ENCODE results near the gene LPIN2. TPM values are rescaled to one million over a fixed set of nuclear protein-coding genes. Genes with fewer than 3 reads are reported as not detected.
"Not testable (repeated sequence)": the region's sequence is repeated elsewhere in the genome, so short reads cannot be mapped to it uniquely, and the experiment has no call there.

The LPIN2 gene
- total and polyA plus RNA-seq, 5 donors from 2014 or later: 39.3 to 61.2 (median 48.2) TPM

GRCh38 chr18:3040881-3041280, 27.9 kb upstream of the LPIN2 start:
- peaks cover 5 to 11% (median 6%) of the 10 kb centered on the region in 4 donors for H3K4me1 Mint-ChIP-seq
- ATAC-seq (ENCODE audit: low read depth in 2 of 2) (no peak), DNase-seq (no peak)
- Histone ChIP-seq H3K27ac (ENCODE audit: insufficient read depth, low read length, poor library complexity, severe bottlenecking) (no peak overlapping the region), H3K4me1 (ENCODE audit: control insufficient read depth, insufficient read depth, low read length, poor library complexity, severe bottlenecking) (peaks cover 6% of the 10 kb centered on the region), H3K27me3 (ENCODE audit: control insufficient read depth, insufficient read depth, low read length) (no peaks in the 10 kb centered on the region), H3K9me3 (ENCODE audit: control insufficient read depth in 2 of 2, low read length in 2 of 2) (no peaks in the 10 kb centered on the region), H3K36me3 (ENCODE audit: control insufficient read depth, insufficient read depth, low read length) (no peaks in the 10 kb centered on the region), H3K4me3 (ENCODE audit: low read depth, low read length) (no peak overlapping the region)
- H3K36me3 Mint-ChIP-seq: no peaks in the 10 kb centered on the region
- H3K9me3 Mint-ChIP-seq: peaks cover 0 to 2% (median 0%) of the 10 kb centered on the region in 7 donors
- peaks cover 4% of the 10 kb centered on the region for H3K27me3 Mint-ChIP-seq
- no peak overlapping the region for H3K27ac Mint-ChIP-seq
- no peak overlapping the region for H3K4me3 Mint-ChIP-seq

- Mint-ChIP-seq H3K4me3 (no peak overlapping the region), H3K27me3 (peaks cover 4% of the 10 kb centered on the region), H3K9me3 (peaks cover 0 to 2% (median 0%) of the 10 kb centered on the region in 7 donors), H3K27ac (no peak overlapping the region), H3K4me1 (peaks cover 5 to 11% (median 6%) of the 10 kb centered on the region in 4 donors), H3K36me3 (no peaks in the 10 kb centered on the region)
- no peaks in the 10 kb centered on the region for H3K36me3 ChIP-seq (ENCODE audit: control insufficient read depth, insufficient read depth, low read length)
- no peaks in the 10 kb centered on the region for H3K9me3 ChIP-seq (ENCODE audit: control insufficient read depth in 2 of 2, low read length in 2 of 2)
- no peaks in the 10 kb centered on the region for H3K27me3 ChIP-seq (ENCODE audit: control insufficient read depth, insufficient read depth, low read length)
- no peak overlapping the region for H3K4me3 ChIP-seq (ENCODE audit: low read depth, low read length)
- peaks cover 6% of the 10 kb centered on the region for H3K4me1 ChIP-seq (ENCODE audit: control insufficient read depth, insufficient read depth, low read length, poor library complexity, severe bottlenecking)
- DNase-seq (no peak), ATAC-seq (ENCODE audit: low read depth in 2 of 2) (no peak)
- H3K27ac ChIP-seq (ENCODE audit: insufficient read depth, low read length, poor library complexity, severe bottlenecking): no peak overlapping the region
These were observed 27.2 kb upstream of the LPIN2 start for GRCh38 chr18:3040173-3040572.

GRCh38 chr18:3037423-3037915, 24.5 kb upstream of the LPIN2 start:
- H3K27me3 Mint-ChIP-seq: peaks cover 4% of the 10 kb centered on the region
- no peak overlapping the region for H3K4me3 Mint-ChIP-seq

GRCh38 chr18:3036108-3036507, 23.2 kb upstream of the LPIN2 start:
- H3K27ac ChIP-seq (ENCODE audit: insufficient read depth, low read length, poor library complexity, severe bottlenecking): no peak overlapping the region
- no peak for DNase-seq
- Mint-ChIP-seq H3K27ac (no peak overlapping the region), H3K36me3 (no peaks in the 10 kb centered on the region), H3K27me3 (peaks cover 9% of the 10 kb centered on the region), H3K4me3 (no peak overlapping the region), H3K4me1 (peaks cover 5 to 11% (median 6%) of the 10 kb centered on the region in 4 donors), H3K9me3 (peaks cover 0 to 2% (median 0%) of the 10 kb centered on the region in 7 donors)
- peaks cover 6% of the 10 kb centered on the region for H3K4me1 ChIP-seq (ENCODE audit: control insufficient read depth, insufficient read depth, low read length, poor library complexity, severe bottlenecking)
- H3K9me3 ChIP-seq (ENCODE audit: control insufficient read depth in 2 of 2, low read length in 2 of 2): no peaks in the 10 kb centered on the region
- no peak overlapping the region for H3K4me3 ChIP-seq (ENCODE audit: low read depth, low read length)
- H3K36me3 ChIP-seq (ENCODE audit: control insufficient read depth, insufficient read depth, low read length): no peaks in the 10 kb centered on the region
- no peaks in the 10 kb centered on the region for H3K27me3 ChIP-seq (ENCODE audit: control insufficient read depth, insufficient read depth, low read length)
- no peak for ATAC-seq (ENCODE audit: low read depth in 2 of 2)

More at GRCh38 chr18:3037423-3037915, 24.5 kb upstream of the LPIN2 start:
- peaks cover 6% of the 10 kb centered on the region for H3K4me1 ChIP-seq (ENCODE audit: control insufficient read depth, insufficient read depth, low read length, poor library complexity, severe bottlenecking)
- no peaks in the 10 kb centered on the region for H3K9me3 ChIP-seq (ENCODE audit: control insufficient read depth in 2 of 2, low read length in 2 of 2)
- DNase-seq: peak in 1 of 3 donors; percentile 60
- peaks cover 5 to 11% (median 6%) of the 10 kb centered on the region in 4 donors for H3K4me1 Mint-ChIP-seq
- H3K27ac Mint-ChIP-seq: peak overlapping the region in 2 of 3 donors; percentile 51 to 56
- H3K36me3 Mint-ChIP-seq: no peaks in the 10 kb centered on the region
- peak; percentile 40 to 59 for ATAC-seq (ENCODE audit: low read depth in 2 of 2)
- no peak overlapping the region for H3K27ac ChIP-seq (ENCODE audit: insufficient read depth, low read length, poor library complexity, severe bottlenecking)
- H3K27me3 ChIP-seq (ENCODE audit: control insufficient read depth, insufficient read depth, low read length): no peaks in the 10 kb centered on the region
- peak overlapping the region; percentile 1 for H3K4me3 ChIP-seq (ENCODE audit: low read depth, low read length)
- no peaks in the 10 kb centered on the region for H3K36me3 ChIP-seq (ENCODE audit: control insufficient read depth, insufficient read depth, low read length)
- peaks cover 0 to 2% (median 0%) of the 10 kb centered on the region in 7 donors for H3K9me3 Mint-ChIP-seq

GRCh38 chr18:3035635-3036034, 22.7 kb upstream of the LPIN2 start:
- Mint-ChIP-seq H3K4me1 (peaks cover 5 to 11% (median 6%) of the 10 kb centered on the region in 4 donors), H3K27ac (no peak overlapping the region), H3K36me3 (no peaks in the 10 kb centered on the region), H3K4me3 (no peak overlapping the region), H3K27me3 (peaks cover 9% of the 10 kb centered on the region), H3K9me3 (peaks cover 0 to 2% (median 0%) of the 10 kb centered on the region in 7 donors)
- H3K9me3 ChIP-seq (ENCODE audit: control insufficient read depth in 2 of 2, low read length in 2 of 2): no peaks in the 10 kb centered on the region
- DNase-seq: no peak
- no peaks in the 10 kb centered on the region for H3K36me3 ChIP-seq (ENCODE audit: control insufficient read depth, insufficient read depth, low read length)
- ATAC-seq (ENCODE audit: low read depth in 2 of 2): no peak
- H3K4me3 ChIP-seq (ENCODE audit: low read depth, low read length): no peak overlapping the region
- H3K27ac ChIP-seq (ENCODE audit: insufficient read depth, low read length, poor library complexity, severe bottlenecking): no peak overlapping the region
- H3K27me3 ChIP-seq (ENCODE audit: control insufficient read depth, insufficient read depth, low read length): no peaks in the 10 kb centered on the region
- H3K4me1 ChIP-seq (ENCODE audit: control insufficient read depth, insufficient read depth, low read length, poor library complexity, severe bottlenecking): peaks cover 6% of the 10 kb centered on the region

GRCh38 chr18:3032721-3033120, 19.8 kb upstream of the LPIN2 start:
- no peak overlapping the region for H3K4me3 ChIP-seq (ENCODE audit: low read depth, low read length)
- H3K9me3 ChIP-seq (ENCODE audit: control insufficient read depth in 2 of 2, low read length in 2 of 2): no peaks in the 10 kb centered on the region
- H3K36me3 ChIP-seq (ENCODE audit: control insufficient read depth, insufficient read depth, low read length): no peaks in the 10 kb centered on the region
- H3K4me1 ChIP-seq (ENCODE audit: control insufficient read depth, insufficient read depth, low read length, poor library complexity, severe bottlenecking): peaks cover 6% of the 10 kb centered on the region
- H3K4me1 Mint-ChIP-seq: peaks cover 4 to 5% (median 5%) of the 10 kb centered on the region in 4 donors
- H3K27ac Mint-ChIP-seq: no peak overlapping the region
- H3K27me3 ChIP-seq (ENCODE audit: control insufficient read depth, insufficient read depth, low read length): no peaks in the 10 kb centered on the region
- H3K4me3 Mint-ChIP-seq: no peak overlapping the region
- H3K9me3 Mint-ChIP-seq: no peaks in the 10 kb centered on the region
- no peaks in the 10 kb centered on the region for H3K36me3 Mint-ChIP-seq
- no peak for ATAC-seq (ENCODE audit: low read depth in 2 of 2)
- H3K27me3 Mint-ChIP-seq: peaks cover 9% of the 10 kb centered on the region
- no peak for DNase-seq
- no peak overlapping the region for H3K27ac ChIP-seq (ENCODE audit: insufficient read depth, low read length, poor library complexity, severe bottlenecking)

GRCh38 chr18:3029215-3029952, 16.4 kb upstream of the LPIN2 start:
- ATAC-seq (ENCODE audit: low read depth in 2 of 2): no peak
- no peaks in the 10 kb centered on the region for H3K27me3 ChIP-seq (ENCODE audit: control insufficient read depth, insufficient read depth, low read length)
- Mint-ChIP-seq H3K36me3 (no peaks in the 10 kb centered on the region), H3K27me3 (peaks cover 5% of the 10 kb centered on the region), H3K9me3 (no peaks in the 10 kb centered on the region), H3K27ac (no peak overlapping the region), H3K4me1 (no peaks in the 10 kb centered on the region), H3K4me3 (no peak overlapping the region)
- no peaks in the 10 kb centered on the region for H3K9me3 ChIP-seq (ENCODE audit: control insufficient read depth in 2 of 2, low read length in 2 of 2)
- no peak for DNase-seq
- no peak overlapping the region for H3K27ac ChIP-seq (ENCODE audit: insufficient read depth, low read length, poor library complexity, severe bottlenecking)
- no peaks in the 10 kb centered on the region for H3K36me3 ChIP-seq (ENCODE audit: control insufficient read depth, insufficient read depth, low read length)
- no peaks in the 10 kb centered on the region for H3K4me1 ChIP-seq (ENCODE audit: control insufficient read depth, insufficient read depth, low read length, poor library complexity, severe bottlenecking)
- no peak overlapping the region for H3K4me3 ChIP-seq (ENCODE audit: low read depth, low read length)

GRCh38 chr18:3028115-3028514, 15.2 kb upstream of the LPIN2 start:
- H3K4me1 ChIP-seq (ENCODE audit: control insufficient read depth, insufficient read depth, low read length, poor library complexity, severe bottlenecking); H3K9me3 Mint-ChIP-seq; H3K27me3 ChIP-seq (ENCODE audit: control insufficient read depth, insufficient read depth, low read length); ATAC-seq (ENCODE audit: low read depth in 2 of 2); H3K4me3 Mint-ChIP-seq; H3K36me3 Mint-ChIP-seq; H3K36me3 ChIP-seq (ENCODE audit: control insufficient read depth, insufficient read depth, low read length); H3K9me3 ChIP-seq (ENCODE audit: control insufficient read depth in 2 of 2, low read length in 2 of 2); H3K4me1 Mint-ChIP-seq; H3K27ac ChIP-seq (ENCODE audit: insufficient read depth, low read length, poor library complexity, severe bottlenecking); H3K27me3 Mint-ChIP-seq; DNase-seq; H3K4me3 ChIP-seq (ENCODE audit: low read depth, low read length): not testable (repeated sequence)
- H3K27ac Mint-ChIP-seq: peak overlapping the region in 1 of 3 donors; percentile 32
